ENCODE data around the gene HERC6. TPM values are rescaled to one million over a fixed set of nuclear protein-coding genes. Genes with fewer than 3 reads are reported as not detected.
"Not testable (repeated sequence)": the region's sequence is repeated elsewhere in the genome, so short reads cannot be mapped to it uniquely, and the experiment has no call there.

The HERC6 gene
- polyA plus RNA-seq, 2 of the 4 experiments (the other 2 are of a cell fraction), result 2.8 to 7.0 TPM

DNA sequence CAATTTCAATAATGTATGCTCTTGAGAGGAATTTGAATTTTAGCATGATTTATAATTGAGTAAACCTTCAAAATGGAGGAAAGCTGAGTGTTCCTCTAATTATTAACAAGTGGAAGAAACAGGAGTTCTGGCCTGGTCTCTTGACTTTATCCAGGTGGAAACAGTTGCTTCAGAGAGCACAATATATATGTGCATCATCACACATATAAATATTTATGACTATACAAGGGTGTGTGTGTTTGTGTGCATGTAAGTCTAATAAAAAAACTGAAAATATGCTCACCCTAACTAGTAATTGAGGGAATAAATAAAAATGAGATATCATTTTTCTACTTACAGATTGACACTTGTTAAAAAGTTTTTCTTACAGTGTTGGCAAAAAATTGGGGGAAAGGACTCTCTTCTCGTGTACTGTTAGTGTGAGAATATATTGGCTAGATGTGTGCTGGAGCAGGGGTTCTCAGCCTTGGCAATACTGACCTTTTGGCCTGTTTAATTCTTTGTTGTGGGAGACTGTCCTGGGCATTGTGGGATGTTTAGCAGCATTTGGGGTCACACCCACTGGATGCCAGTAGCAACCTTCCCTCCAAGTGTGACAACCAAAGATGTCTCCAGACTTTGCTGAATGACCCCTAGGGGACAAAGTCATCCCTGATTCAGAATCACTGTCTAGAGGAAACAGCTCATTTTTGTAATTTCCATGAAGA, 57.5 kb downstream of the HERC6 start:
- TF ChIP-seq EHMT2 (IDR thresholded peaks at IDR 0.05; ENCODE audit: low read depth) (no peak), RFX5 (IDR thresholded peaks at IDR 0.05) (no peak), ZSCAN20 (CRISPR knock-in tag; IDR thresholded peaks at IDR 0.05) (no peak), HDAC2 (IDR thresholded peaks at IDR 0.05) (no peak), EP300 (IDR thresholded peaks at IDR 0.05) (no peak), ZNF302 (CRISPR knock-in tag; IDR thresholded peaks at IDR 0.05) (no peak), CHD4 (IDR thresholded peaks at IDR 0.05; ENCODE audit: borderline replicate concordance) (no peak), JUN (IDR thresholded peaks at IDR 0.05) (no peak), KDM1A (IDR thresholded peaks at IDR 0.05; ENCODE audit: low read depth) (no peak), KDM5A (IDR thresholded peaks at IDR 0.05) (no peak)
- TF ChIP-seq, protein P1, sequence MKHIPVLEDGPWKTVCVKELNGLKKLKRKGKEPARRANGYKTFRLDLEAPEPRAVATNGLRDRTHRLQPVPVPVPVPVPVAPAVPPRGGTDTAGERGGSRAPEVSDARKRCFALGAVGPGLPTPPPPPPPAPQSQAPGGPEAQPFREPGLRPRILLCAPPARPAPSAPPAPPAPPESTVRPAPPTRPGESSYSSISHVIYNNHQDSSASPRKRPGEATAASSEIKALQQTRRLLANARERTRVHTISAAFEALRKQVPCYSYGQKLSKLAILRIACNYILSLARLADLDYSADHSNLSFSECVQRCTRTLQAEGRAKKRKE (CRISPR knock-in tag; IDR thresholded peaks at IDR 0.05; ENCODE audit: low read depth), result no peak
- TF ChIP-seq, protein P2, sequence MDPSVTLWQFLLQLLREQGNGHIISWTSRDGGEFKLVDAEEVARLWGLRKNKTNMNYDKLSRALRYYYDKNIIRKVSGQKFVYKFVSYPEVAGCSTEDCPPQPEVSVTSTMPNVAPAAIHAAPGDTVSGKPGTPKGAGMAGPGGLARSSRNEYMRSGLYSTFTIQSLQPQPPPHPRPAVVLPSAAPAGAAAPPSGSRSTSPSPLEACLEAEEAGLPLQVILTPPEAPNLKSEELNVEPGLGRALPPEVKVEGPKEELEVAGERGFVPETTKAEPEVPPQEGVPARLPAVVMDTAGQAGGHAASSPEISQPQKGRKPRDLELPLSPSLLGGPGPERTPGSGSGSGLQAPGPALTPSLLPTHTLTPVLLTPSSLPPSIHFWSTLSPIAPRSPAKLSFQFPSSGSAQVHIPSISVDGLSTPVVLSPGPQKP (IDR thresholded peaks at IDR 0.05; ENCODE audit: low read depth, low read length), result no peak
- ATAC-seq, result no peak
- Histone ChIP-seq H3K27ac (no peak overlapping the region), H3K4me1 (no peaks in the 10 kb centered on the region), H3K4me3 (no peak overlapping the region), H3K4me2 (no peak overlapping the region), H3K9me3 (no peaks in the 10 kb centered on the region)
- no peak for DNase-seq (ENCODE audit: low read depth in 1 of 2, low spot score in 1 of 2)
- FAIRE-seq, result no peak
- POLR2A ChIA-PET, result no interaction called here
- CTCF ChIA-PET, result no interaction called here
- WGBS (ENCODE audit: missing lambda C conversion rate), result 75% methylated on average over 1 of the region's 1 CpG

DNA sequence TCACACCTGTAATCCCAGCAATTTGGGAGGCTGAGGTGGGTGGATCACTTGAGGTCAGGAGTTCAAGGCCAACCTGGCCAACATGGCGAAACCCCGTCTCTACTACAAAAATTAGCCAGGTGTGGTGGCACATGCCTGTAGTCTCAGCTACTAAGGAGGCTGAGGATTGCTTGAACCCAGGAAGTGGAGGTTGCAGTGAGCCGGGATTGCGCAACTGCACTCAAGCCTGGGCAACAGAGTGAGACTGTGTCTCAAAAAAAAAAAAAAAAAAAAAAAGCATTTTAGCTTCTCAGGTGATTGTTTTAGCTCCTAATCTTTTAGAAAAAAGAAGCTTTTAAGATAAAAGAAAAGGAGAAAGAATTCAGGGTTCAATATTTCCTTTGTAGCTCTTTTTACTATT, 59.2 kb downstream of the HERC6 start:
- H3K27ac ChIP-seq; H3K4me3 ChIP-seq; H3K4me2 ChIP-seq; ATAC-seq; H3K4me1 ChIP-seq; POLR2A ChIA-PET; FAIRE-seq; H3K9me3 ChIP-seq; DNase-seq (ENCODE audit: low read depth in 1 of 2, low spot score in 1 of 2): not testable (repeated sequence)
- CTCF ChIA-PET, result interaction anchor here (0.7 kb wide), 1 partner anchor 117 kb away, joined by 3 read pairs; no protein-coding TSS in a partner anchor
- peak; percentile 59 to 74; a peak in 3 of 4 replicates for TF ChIP-seq CEBPB (IDR thresholded peaks at IDR 0.05)
- 84% methylated on average over 4 of the region's 4 CpGs for WGBS (ENCODE audit: missing lambda C conversion rate)

DNA sequence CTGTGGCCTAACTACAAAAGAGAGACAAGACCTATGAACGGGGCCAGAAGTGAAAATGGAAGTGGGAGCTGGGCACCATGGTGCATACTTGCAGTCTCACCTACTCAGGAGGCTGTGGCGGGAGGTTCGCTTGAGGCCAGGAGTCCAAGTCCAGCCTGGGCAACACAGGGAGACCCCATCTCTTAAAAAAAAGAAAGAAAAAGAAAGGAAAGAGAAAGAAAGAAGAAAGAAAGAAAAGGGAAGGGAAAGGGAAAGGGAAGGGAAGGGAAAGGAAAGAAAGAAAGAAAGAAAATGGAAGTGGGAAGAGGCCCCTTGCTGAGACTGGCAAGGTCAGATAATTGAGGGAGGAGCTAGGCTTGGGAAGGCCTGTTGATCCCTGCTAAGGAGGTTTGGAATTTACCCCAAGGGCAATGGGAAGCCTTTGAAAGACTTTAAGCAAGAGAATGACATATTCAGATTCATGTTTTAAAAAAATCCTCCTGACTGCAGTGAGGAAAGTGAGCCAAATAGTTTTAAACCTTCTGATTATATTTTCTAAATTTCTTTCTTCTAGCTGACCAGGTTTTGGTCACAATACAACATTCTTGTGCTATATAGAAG, 60.6 kb downstream of the HERC6 start:
- POLR2A ChIA-PET, result no interaction called here
- CTCF ChIA-PET, result no interaction called here
- FAIRE-seq, result no peak
- WGBS (ENCODE audit: missing lambda C conversion rate), result 85% methylated on average over 3 of the region's 3 CpGs
- Histone ChIP-seq H3K4me3 (no peak overlapping the region), H3K4me1 (no peaks in the 10 kb centered on the region), H3K9me3 (no peaks in the 10 kb centered on the region), H3K4me2 (no peak overlapping the region), H3K27ac (no peak overlapping the region)
- no peak for DNase-seq (ENCODE audit: low read depth in 1 of 2, low spot score in 1 of 2)
- no peak for ATAC-seq
- no peak for TF ChIP-seq HOXA7 (CRISPR knock-in tag; IDR thresholded peaks at IDR 0.05)
- no peak for TF ChIP-seq RAD21 (conservative IDR thresholded peaks at IDR 0.05 in 1 of 2, IDR thresholded peaks at IDR 0.05 in 1 of 2)
- TF ChIP-seq, protein P3, sequence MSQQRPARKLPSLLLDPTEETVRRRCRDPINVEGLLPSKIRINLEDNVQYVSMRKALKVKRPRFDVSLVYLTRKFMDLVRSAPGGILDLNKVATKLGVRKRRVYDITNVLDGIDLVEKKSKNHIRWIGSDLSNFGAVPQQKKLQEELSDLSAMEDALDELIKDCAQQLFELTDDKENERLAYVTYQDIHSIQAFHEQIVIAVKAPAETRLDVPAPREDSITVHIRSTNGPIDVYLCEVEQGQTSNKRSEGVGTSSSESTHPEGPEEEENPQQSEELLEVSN (IDR thresholded peaks at IDR 0.05; ENCODE audit: borderline replicate concordance, low read depth), result no peak
- TF ChIP-seq JUN (IDR thresholded peaks at IDR 0.05), result no peak
- TF ChIP-seq, protein P4, sequence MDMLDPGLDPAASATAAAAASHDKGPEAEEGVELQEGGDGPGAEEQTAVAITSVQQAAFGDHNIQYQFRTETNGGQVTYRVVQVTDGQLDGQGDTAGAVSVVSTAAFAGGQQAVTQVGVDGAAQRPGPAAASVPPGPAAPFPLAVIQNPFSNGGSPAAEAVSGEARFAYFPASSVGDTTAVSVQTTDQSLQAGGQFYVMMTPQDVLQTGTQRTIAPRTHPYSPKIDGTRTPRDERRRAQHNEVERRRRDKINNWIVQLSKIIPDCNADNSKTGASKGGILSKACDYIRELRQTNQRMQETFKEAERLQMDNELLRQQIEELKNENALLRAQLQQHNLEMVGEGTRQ (IDR thresholded peaks at IDR 0.05), result no peak
- no peak for TF ChIP-seq GATA3 (IDR thresholded peaks at IDR 0.05; ENCODE audit: borderline replicate concordance)
- no peak for TF ChIP-seq ZC3H11A (IDR thresholded peaks at IDR 0.05)
- TF ChIP-seq, protein P5, sequence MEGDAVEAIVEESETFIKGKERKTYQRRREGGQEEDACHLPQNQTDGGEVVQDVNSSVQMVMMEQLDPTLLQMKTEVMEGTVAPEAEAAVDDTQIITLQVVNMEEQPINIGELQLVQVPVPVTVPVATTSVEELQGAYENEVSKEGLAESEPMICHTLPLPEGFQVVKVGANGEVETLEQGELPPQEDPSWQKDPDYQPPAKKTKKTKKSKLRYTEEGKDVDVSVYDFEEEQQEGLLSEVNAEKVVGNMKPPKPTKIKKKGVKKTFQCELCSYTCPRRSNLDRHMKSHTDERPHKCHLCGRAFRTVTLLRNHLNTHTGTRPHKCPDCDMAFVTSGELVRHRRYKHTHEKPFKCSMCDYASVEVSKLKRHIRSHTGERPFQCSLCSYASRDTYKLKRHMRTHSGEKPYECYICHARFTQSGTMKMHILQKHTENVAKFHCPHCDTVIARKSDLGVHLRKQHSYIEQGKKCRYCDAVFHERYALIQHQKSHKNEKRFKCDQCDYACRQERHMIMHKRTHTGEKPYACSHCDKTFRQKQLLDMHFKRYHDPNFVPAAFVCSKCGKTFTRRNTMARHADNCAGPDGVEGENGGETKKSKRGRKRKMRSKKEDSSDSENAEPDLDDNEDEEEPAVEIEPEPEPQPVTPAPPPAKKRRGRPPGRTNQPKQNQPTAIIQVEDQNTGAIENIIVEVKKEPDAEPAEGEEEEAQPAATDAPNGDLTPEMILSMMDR (IDR thresholded peaks at IDR 0.05), result no peak
- TF ChIP-seq KDM1A (IDR thresholded peaks at IDR 0.05; ENCODE audit: low read depth), result no peak
- TF ChIP-seq MAZ (IDR thresholded peaks at IDR 0.05; ENCODE audit: borderline replicate concordance, low read depth, low read length), result no peak
- TF ChIP-seq NR3C1 (IDR thresholded peaks at IDR 0.05), result no peak
- no peak for TF ChIP-seq TFCP2L1 (CRISPR knock-in tag; IDR thresholded peaks at IDR 0.05)
- no peak for TF ChIP-seq CBX8 (IDR thresholded peaks at IDR 0.05)
- TF ChIP-seq ZFP36 (IDR thresholded peaks at IDR 0.05; ENCODE audit: borderline replicate concordance, partially characterized antibody), result no peak
- no peak for TF ChIP-seq FOXS1 (CRISPR knock-in tag; IDR thresholded peaks at IDR 0.05)
- TF ChIP-seq EP300 (IDR thresholded peaks at IDR 0.05), result no peak

Measured in A549 (cell line).